ACC112 (cell line): ENCODE measurements around the gene KLHDC8A.

Source experiments
- H2AFZ ChIP-seq: fragments of 200-600 bp; sonication (generic); one replicate; pipeline ENCODE4 v1.6.0; 2017; ENCODE audit warnings: antibody characterized with exemption, low read length; ENCODE audit not compliant: unreplicated experiment
- H3K27ac ChIP-seq: fragments of 200-600 bp; sonication (generic); 2 replicates; pipeline ENCODE4 v1.5.1; 2014; ENCODE audit warnings: low read depth, mild to moderate bottlenecking, antibody characterized with exemption, low read length, moderate library complexity
- H3K27me3 ChIP-seq: fragments of 200-600 bp; sonication (generic); 2 replicates; pipeline ENCODE4 v1.6.1; 2014; ENCODE audit warnings: mild to moderate bottlenecking, antibody characterized with exemption, low read length, moderate library complexity, mixed read lengths; ENCODE audit not compliant: insufficient read depth
- H3K36me3 ChIP-seq: fragments of 200-600 bp; sonication (generic); 2 replicates; pipeline ENCODE4 v1.6.1; 2016; ENCODE audit warnings: mild to moderate bottlenecking, antibody characterized with exemption, low read length, moderate library complexity, mixed read lengths; ENCODE audit not compliant: insufficient read depth
- H3K4me1 ChIP-seq: fragments of 200-600 bp; sonication (generic); one replicate; pipeline ENCODE4 v1.6.1; 2016; ENCODE audit warnings: low read length, mixed read lengths; ENCODE audit not compliant: insufficient read depth, unreplicated experiment, control insufficient read depth
- H3K4me3 ChIP-seq: fragments of 200-600 bp; sonication (generic); 2 replicates; pipeline ENCODE4 v1.5.1; 2014; ENCODE audit warnings: mild to moderate bottlenecking, low read depth, low read length
- H3K79me2 ChIP-seq: fragments of 200-600 bp; sonication (generic); one replicate; pipeline ENCODE4 v1.6.0; 2016; ENCODE audit warnings: low read length; ENCODE audit not compliant: control insufficient read depth, unreplicated experiment, insufficient read depth

Gene KLHDC8A

GRCh38 chr1:205294934-205295333, 61.8 kb downstream of the KLHDC8A start:
- no peaks in the 10 kb centered on the region for H3K79me2 ChIP-seq
- no peaks in the 10 kb centered on the region for H3K36me3 ChIP-seq
- H3K4me3 ChIP-seq, result no peak overlapping the region
- H3K27me3 ChIP-seq, result no peaks in the 10 kb centered on the region
- no peak overlapping the region for H2AFZ ChIP-seq
- peak overlapping the region; percentile 75 for H3K27ac ChIP-seq
- H3K4me1 ChIP-seq, result peaks cover 46% of the 10 kb centered on the region

GRCh38 chr1:205294175-205294917, 62.4 kb downstream of the KLHDC8A start:
- H3K36me3 ChIP-seq, result no peaks in the 10 kb centered on the region
- no peak overlapping the region for H3K4me3 ChIP-seq
- no peaks in the 10 kb centered on the region for H3K79me2 ChIP-seq
- H3K4me1 ChIP-seq, result peaks cover 46% of the 10 kb centered on the region
- H2AFZ ChIP-seq, result no peak overlapping the region
- H3K27me3 ChIP-seq, result no peaks in the 10 kb centered on the region
- peak overlapping the region; percentile 75 for H3K27ac ChIP-seq

- Histone ChIP-seq H3K27ac (peak overlapping the region; percentile 75), H3K4me1 (peaks cover 41% of the 10 kb centered on the region), H3K79me2 (no peaks in the 10 kb centered on the region), H3K27me3 (no peaks in the 10 kb centered on the region), H3K4me3 (no peak overlapping the region), H3K36me3 (no peaks in the 10 kb centered on the region), H2AFZ (no peak overlapping the region)
Observed at GRCh38 chr1:205293350-205294074, 63.2 kb downstream of the KLHDC8A start.

GRCh38 chr1:205291596-205291995, 65.1 kb downstream of the KLHDC8A start:
- no peak overlapping the region for H2AFZ ChIP-seq
- H3K79me2 ChIP-seq, result no peaks in the 10 kb centered on the region
- no peaks in the 10 kb centered on the region for H3K27me3 ChIP-seq
- no peaks in the 10 kb centered on the region for H3K36me3 ChIP-seq
- H3K4me3 ChIP-seq, result no peak overlapping the region
- no peak overlapping the region for H3K27ac ChIP-seq
- H3K4me1 ChIP-seq, result peaks cover 43% of the 10 kb centered on the region

GRCh38 chr1:205287767-205288559, 68.8 kb downstream of the KLHDC8A start:
- no peaks in the 10 kb centered on the region for H3K27me3 ChIP-seq
- H3K4me1 ChIP-seq, result peaks cover 47% of the 10 kb centered on the region
- no peak overlapping the region for H3K4me3 ChIP-seq
- peak overlapping the region; percentile 31 for H2AFZ ChIP-seq
- H3K36me3 ChIP-seq, result no peaks in the 10 kb centered on the region
- H3K27ac ChIP-seq, result no peak overlapping the region
- no peaks in the 10 kb centered on the region for H3K79me2 ChIP-seq

- H3K4me3 ChIP-seq, result no peak overlapping the region
- no peak overlapping the region for H3K27ac ChIP-seq
- no peaks in the 10 kb centered on the region for H3K27me3 ChIP-seq
- peaks cover 47% of the 10 kb centered on the region for H3K4me1 ChIP-seq
- H2AFZ ChIP-seq, result no peak overlapping the region
- no peaks in the 10 kb centered on the region for H3K79me2 ChIP-seq
- no peaks in the 10 kb centered on the region for H3K36me3 ChIP-seq
Observed at GRCh38 chr1:205287076-205287475, 69.6 kb downstream of the KLHDC8A start.

GRCh38 chr1:205286335-205286950, 70.3 kb downstream of the KLHDC8A start:
- H3K4me1 ChIP-seq, result peaks cover 47% of the 10 kb centered on the region
- H3K36me3 ChIP-seq, result no peaks in the 10 kb centered on the region
- H2AFZ ChIP-seq, result no peak overlapping the region
- H3K4me3 ChIP-seq, result no peak overlapping the region
- H3K79me2 ChIP-seq, result no peaks in the 10 kb centered on the region
- H3K27me3 ChIP-seq, result no peaks in the 10 kb centered on the region
- H3K27ac ChIP-seq, result no peak overlapping the region
